ENCODE data around the gene CLDN6.

DNA sequence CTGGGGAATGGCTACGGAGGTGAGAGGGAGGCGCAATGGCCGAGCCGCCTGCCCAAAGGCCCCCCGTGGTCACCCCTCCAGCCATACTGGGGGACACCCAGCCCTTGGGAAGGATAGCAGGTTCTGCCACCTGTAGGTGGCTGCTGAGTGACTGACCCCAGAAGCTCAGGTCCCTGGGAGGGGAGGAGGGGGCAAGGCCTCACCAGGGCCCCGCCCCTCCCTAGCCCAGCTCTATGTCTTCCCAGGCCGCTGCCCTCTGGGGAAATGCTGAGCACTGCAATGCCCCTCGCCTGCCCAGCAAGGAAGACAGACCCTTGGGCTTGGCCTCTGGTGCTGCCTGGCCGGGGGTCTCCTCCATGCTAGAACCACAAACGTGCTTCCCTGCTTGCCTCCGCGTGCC lies 16.7 kb downstream of the CLDN6 start:
- TF ChIP-seq ZFP3 (CRISPR knock-in tag; IDR thresholded peaks at IDR 0.05) (no peak), BACH2 (CRISPR knock-in tag; IDR thresholded peaks at IDR 0.05; ENCODE audit: borderline replicate concordance) (no peak), ESRRG (CRISPR knock-in tag; IDR thresholded peaks at IDR 0.05) (no peak), RARB (CRISPR knock-in tag; IDR thresholded peaks at IDR 0.05) (no peak), ARNTL (CRISPR knock-in tag; IDR thresholded peaks at IDR 0.05; ENCODE audit: borderline replicate concordance, low read depth) (no peak)
- TF ChIP-seq, protein P1, sequence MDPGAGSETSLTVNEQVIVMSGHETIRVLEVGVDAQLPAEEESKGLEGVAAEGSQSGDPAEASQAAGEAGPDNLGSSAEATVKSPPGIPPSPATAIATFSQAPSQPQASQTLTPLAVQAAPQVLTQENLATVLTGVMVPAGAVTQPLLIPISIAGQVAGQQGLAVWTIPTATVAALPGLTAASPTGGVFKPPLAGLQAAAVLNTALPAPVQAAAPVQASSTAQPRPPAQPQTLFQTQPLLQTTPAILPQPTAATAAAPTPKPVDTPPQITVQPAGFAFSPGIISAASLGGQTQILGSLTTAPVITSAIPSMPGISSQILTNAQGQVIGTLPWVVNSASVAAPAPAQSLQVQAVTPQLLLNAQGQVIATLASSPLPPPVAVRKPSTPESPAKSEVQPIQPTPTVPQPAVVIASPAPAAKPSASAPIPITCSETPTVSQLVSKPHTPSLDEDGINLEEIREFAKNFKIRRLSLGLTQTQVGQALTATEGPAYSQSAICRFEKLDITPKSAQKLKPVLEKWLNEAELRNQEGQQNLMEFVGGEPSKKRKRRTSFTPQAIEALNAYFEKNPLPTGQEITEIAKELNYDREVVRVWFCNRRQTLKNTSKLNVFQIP (CRISPR knock-in tag; IDR thresholded peaks at IDR 0.05; ENCODE audit: borderline replicate concordance, low read depth), result no peak
- TF ChIP-seq, protein P2, sequence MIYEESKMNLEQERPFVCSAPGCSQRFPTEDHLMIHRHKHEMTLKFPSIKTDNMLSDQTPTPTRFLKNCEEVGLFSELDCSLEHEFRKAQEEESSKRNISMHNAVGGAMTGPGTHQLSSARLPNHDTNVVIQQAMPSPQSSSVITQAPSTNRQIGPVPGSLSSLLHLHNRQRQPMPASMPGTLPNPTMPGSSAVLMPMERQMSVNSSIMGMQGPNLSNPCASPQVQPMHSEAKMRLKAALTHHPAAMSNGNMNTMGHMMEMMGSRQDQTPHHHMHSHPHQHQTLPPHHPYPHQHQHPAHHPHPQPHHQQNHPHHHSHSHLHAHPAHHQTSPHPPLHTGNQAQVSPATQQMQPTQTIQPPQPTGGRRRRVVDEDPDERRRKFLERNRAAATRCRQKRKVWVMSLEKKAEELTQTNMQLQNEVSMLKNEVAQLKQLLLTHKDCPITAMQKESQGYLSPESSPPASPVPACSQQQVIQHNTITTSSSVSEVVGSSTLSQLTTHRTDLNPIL (CRISPR knock-in tag; IDR thresholded peaks at IDR 0.05; ENCODE audit: low read depth), result no peak
- TF ChIP-seq, protein P3, sequence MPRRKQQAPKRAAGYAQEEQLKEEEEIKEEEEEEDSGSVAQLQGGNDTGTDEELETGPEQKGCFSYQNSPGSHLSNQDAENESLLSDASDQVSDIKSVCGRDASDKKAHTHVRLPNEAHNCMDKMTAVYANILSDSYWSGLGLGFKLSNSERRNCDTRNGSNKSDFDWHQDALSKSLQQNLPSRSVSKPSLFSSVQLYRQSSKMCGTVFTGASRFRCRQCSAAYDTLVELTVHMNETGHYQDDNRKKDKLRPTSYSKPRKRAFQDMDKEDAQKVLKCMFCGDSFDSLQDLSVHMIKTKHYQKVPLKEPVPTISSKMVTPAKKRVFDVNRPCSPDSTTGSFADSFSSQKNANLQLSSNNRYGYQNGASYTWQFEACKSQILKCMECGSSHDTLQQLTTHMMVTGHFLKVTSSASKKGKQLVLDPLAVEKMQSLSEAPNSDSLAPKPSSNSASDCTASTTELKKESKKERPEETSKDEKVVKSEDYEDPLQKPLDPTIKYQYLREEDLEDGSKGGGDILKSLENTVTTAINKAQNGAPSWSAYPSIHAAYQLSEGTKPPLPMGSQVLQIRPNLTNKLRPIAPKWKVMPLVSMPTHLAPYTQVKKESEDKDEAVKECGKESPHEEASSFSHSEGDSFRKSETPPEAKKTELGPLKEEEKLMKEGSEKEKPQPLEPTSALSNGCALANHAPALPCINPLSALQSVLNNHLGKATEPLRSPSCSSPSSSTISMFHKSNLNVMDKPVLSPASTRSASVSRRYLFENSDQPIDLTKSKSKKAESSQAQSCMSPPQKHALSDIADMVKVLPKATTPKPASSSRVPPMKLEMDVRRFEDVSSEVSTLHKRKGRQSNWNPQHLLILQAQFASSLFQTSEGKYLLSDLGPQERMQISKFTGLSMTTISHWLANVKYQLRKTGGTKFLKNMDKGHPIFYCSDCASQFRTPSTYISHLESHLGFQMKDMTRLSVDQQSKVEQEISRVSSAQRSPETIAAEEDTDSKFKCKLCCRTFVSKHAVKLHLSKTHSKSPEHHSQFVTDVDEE (CRISPR knock-in tag; IDR thresholded peaks at IDR 0.05), result no peak
